Heart left ventricle (tissue), 16 donors: ENCODE results near the gene LRGUK. TPM values are rescaled to one million over a fixed set of nuclear protein-coding genes. Genes with fewer than 3 reads are reported as not detected.

ENCODE experiments used
- ATAC-seq, 4 donors: fragments of 200-7000 bp; cut with Tn5 transposase; one replicate each; pipeline ENCODE4 v1.9.1; 2020 to 2022; ENCODE audit warnings: moderate library complexity in 4 of 4, mild to moderate bottlenecking in 3 of 4, moderate number of reproducible peaks in 1 of 4
- DNase-seq, 5 donors: peaks; one replicate each; pipeline ENCODE4 v3.0.0-alpha.2; 2020
- H3K27ac ChIP-seq, 12 donors: fragments of 200-600 bp; sonication (generic) in 4 of 12; one replicate each; pipeline versions ENCODE4 v1.5.0 to v1.8.0; 2016 to 2022; ENCODE audit warnings: mild to moderate bottlenecking in 2 of 12
- H3K27me3 ChIP-seq, 9 donors: fragments of 200-600 bp; sonication (generic) in 2 of 9; one replicate each; pipeline versions ENCODE4 v1.5.1 to v1.8.0; 2016 to 2022; ENCODE audit warnings: mild to moderate bottlenecking in 3 of 9
- H3K36me3 ChIP-seq, 9 donors: fragments of 200-600 bp; sonication (generic) in 2 of 9; one replicate each; pipeline versions ENCODE4 v1.5.0 to v1.8.0; 2018 to 2022; ENCODE audit warnings: mild to moderate bottlenecking in 2 of 9
- H3K4me1 ChIP-seq, 12 donors: fragments of 200-600 bp; sonication (generic) in 4 of 12; one replicate each; pipeline versions ENCODE4 v1.5.0 to v1.8.0; 2016 to 2022; ENCODE audit warnings: mild to moderate bottlenecking in 3 of 12
- H3K4me3 ChIP-seq, 12 donors: fragments of 200-600 bp; sonication (generic) in 4 of 12; one replicate each; pipeline versions ENCODE4 v1.5.0 to v1.8.0; 2017 to 2022; ENCODE audit warnings: mild to moderate bottlenecking in 9 of 12, moderate library complexity in 4 of 12
- H3K9me3 ChIP-seq, 12 donors: fragments of 200-600 bp; sonication (generic) in 4 of 12; one replicate each; pipeline versions ENCODE4 v1.5.0 to v1.8.0; 2016 to 2022; ENCODE audit warnings: mild to moderate bottlenecking in 1 of 12
- CTCF ChIP-seq, 12 donors: fragments of 200-600 bp; sonication (generic) in 4 of 12; IDR thresholded peaks; one replicate each; pipeline versions ENCODE4 v1.5.0 to v1.8.0; 2018 to 2022; ENCODE audit warnings: antibody characterized with exemption in 12 of 12, mild to moderate bottlenecking in 5 of 12
- POLR2A ChIP-seq, 2 donors: fragments of 450-650 bp; IDR thresholded peaks; one replicate each; pipeline ENCODE4 v1.6.1; 2017; ENCODE audit warnings: antibody characterized with exemption in 2 of 2, mild to moderate bottlenecking in 2 of 2, moderate library complexity in 2 of 2
- WGBS, 4 donors: extraction: QIAGEN DNeasy Blood & Tissue Kit in 2 of 4; methylation state at CpG; one replicate each; pipeline versions ENCODE4 v1.1.5 to v1.1.7; 2013 to 2018; 5-methylcytosine and 5-hydroxymethylcytosine counted together
- intact Hi-C, 10 donors: fragments of 100-400 bp; cut with DNase I; formaldehyde crosslinking; loops; one replicate each; pipeline versions ENCODE4 v1.11.1 to v1.14.2; 2022
- polyA plus RNA-seq, 2 donors: library from polyadenylated mRNA; stranded (reverse); fragments of 200-250 nt; gene quantifications; one replicate each; pipeline ENCODE4 v1.2.3, GENCODE V29; 2013
- total RNA-seq, 9 donors: library from RNA; depleted of rRNA in 2 of 9; stranded (reverse); fragments of >200 nt in 2 of 9; fragmentation: NEBNext Ultra II Directional in 3 of 9; extraction: Animal tissue kit (Norgen Biotek cat#: 25700) in 3 of 9; gene quantifications; one replicate each; pipeline versions ENCODE4 v1.1.0 to v1.2.4, GENCODE V29; 2016 to 2023
- donor health status: ischemic (EF 13 %, LVEDD 7.1; RV severe dilation, severe dysfunction).
- donor health status: healthy with polysubstance abuse.
- donor health status: DM: no; HTN: yes; CAD: no.
- donor health status: DM: no; HTN: no; CAD: no.
- donor health status: ischemic (EF 25% LVEDD 6.9; RV normal size, moderate dysfunction).
- donor health status: ischemic (EF 25% LVEDD 5.7; RV mildly dilated, moderate dysfunction).
- donor health status: healthy.
- donor health status: DM: yes; HTN: yes; CAD: no.
- donor health status: ischemic (EF 35%, LVEDD 5.7; RV mildly dilated, moderate dysfunction).
- donor health status: nonischemic (EF 11% LVEDD 7.7; RV severe dilation, severe dysfunction).
- donor health status: DM: yes; HTN: yes; CAD: no.
- donor health status: PGD.
- donor health status: ischemic (EF 29% LVEDD 5.4; RV normal size, mild dysfunction).
- donor health status: nonischemic (EF 23%, LVEDD 6.1; RV moderate dilation, normal function).

The LRGUK gene
- total and polyA plus RNA-seq, 11 donors: 0.03 to 0.51 (median 0.22) TPM; not detected in 3

GRCh38 chr7:134186027-134186426 is 58.9 kb downstream of the LRGUK start:
- H3K4me3 ChIP-seq: no peak overlapping the region
- WGBS, 4 donors: 61 to 65% (median 64%) methylated on average over 3 of the region's 3 CpGs
- no peaks in the 10 kb centered on the region for H3K9me3 ChIP-seq
- intact Hi-C loops: no loop called here
- H3K36me3 ChIP-seq: no peaks in the 10 kb centered on the region
- DNase-seq (no peak), ATAC-seq (no peak)
- TF ChIP-seq POLR2A (IDR thresholded peaks at IDR 0.05): no peak
- no peak for TF ChIP-seq CTCF (IDR thresholded peaks at IDR 0.05)
- no peak overlapping the region for H3K27ac ChIP-seq
- H3K27me3 ChIP-seq: peaks cover 0 to 5% (median 0%) of the 10 kb centered on the region in 9 donors
- H3K4me1 ChIP-seq: no peaks in the 10 kb centered on the region

GRCh38 chr7:134186801-134187200 is 59.7 kb downstream of the LRGUK start:
- H3K4me3 ChIP-seq: no peak overlapping the region
- ATAC-seq: no peak
- no peak for TF ChIP-seq POLR2A (IDR thresholded peaks at IDR 0.05)
- TF ChIP-seq CTCF (IDR thresholded peaks at IDR 0.05): no peak
- H3K27me3 ChIP-seq: peaks cover 0 to 5% (median 0%) of the 10 kb centered on the region in 9 donors
- no peaks in the 10 kb centered on the region for H3K36me3 ChIP-seq
- H3K9me3 ChIP-seq: no peaks in the 10 kb centered on the region
- 68 to 77% (median 70%) methylated on average over 2 of the region's 2 CpGs for WGBS, 4 donors
- no peak overlapping the region for H3K27ac ChIP-seq
- no peaks in the 10 kb centered on the region for H3K4me1 ChIP-seq
- DNase-seq: no peak
- intact Hi-C loops: no loop called here

GRCh38 chr7:134187893-134188292 is 60.8 kb downstream of the LRGUK start:
- Histone ChIP-seq H3K9me3 (no peaks in the 10 kb centered on the region), H3K27ac (no peak overlapping the region), H3K27me3 (peaks cover 0 to 5% (median 0%) of the 10 kb centered on the region in 9 donors), H3K4me3 (no peak overlapping the region), H3K36me3 (no peaks in the 10 kb centered on the region), H3K4me1 (no peaks in the 10 kb centered on the region)
- no peak for ATAC-seq
- no peak for DNase-seq
- TF ChIP-seq POLR2A (IDR thresholded peaks at IDR 0.05) (no peak), CTCF (IDR thresholded peaks at IDR 0.05) (no peak)
- 95 to 100% (median 98%) methylated on average over 1 of the region's 1 CpG for WGBS, 4 donors
- intact Hi-C loops: no loop called here

GRCh38 chr7:134188311-134188710 is 61.2 kb downstream of the LRGUK start:
- H3K4me3 ChIP-seq: no peak overlapping the region
- peaks cover 0 to 4% (median 0%) of the 10 kb centered on the region in 9 donors for H3K27me3 ChIP-seq
- no peaks in the 10 kb centered on the region for H3K4me1 ChIP-seq
- no peak for DNase-seq
- H3K36me3 ChIP-seq: no peaks in the 10 kb centered on the region
- TF ChIP-seq POLR2A (IDR thresholded peaks at IDR 0.05): no peak
- TF ChIP-seq CTCF (IDR thresholded peaks at IDR 0.05): no peak
- no peaks in the 10 kb centered on the region for H3K9me3 ChIP-seq
- intact Hi-C loops: no loop called here
- no peak for ATAC-seq
- no peak overlapping the region for H3K27ac ChIP-seq
- 77 to 84% (median 83%) methylated on average over 4 of the region's 4 CpGs for WGBS, 4 donors
